ENCODE data around the gene FCRL3.
A peak's percentile ranks its signal among the peaks of the same experiment; 100 is the strongest.

FCRL3 gene

GRCh38 chr1:157691285-157691920, 9.2 kb downstream of the FCRL3 start:
- Histone ChIP-seq H3K36me3 (ENCODE audit: low read depth) (no peaks in the 10 kb centered on the region), H3K9me3 (ENCODE audit: severe bottlenecking) (no peaks in the 10 kb centered on the region), H3K4me1 (ENCODE audit: insufficient read depth, poor library complexity, severe bottlenecking) (no peaks in the 10 kb centered on the region), H3K27ac (ENCODE audit: poor library complexity, severe bottlenecking) (no peak overlapping the region), H3K4me3 (ENCODE audit: severe bottlenecking) (no peak overlapping the region), H3K27me3 (ENCODE audit: insufficient read depth, poor library complexity, severe bottlenecking) (peaks cover 3% of the 10 kb centered on the region)
- TF ChIP-seq CTCF (IDR thresholded peaks at IDR 0.05; ENCODE audit: poor library complexity, severe bottlenecking), result peak; percentile 64
- DNase-seq (ENCODE audit: low spot score), result no peak
- peak; percentile 64; the same call in 1 of the 3 replicates for ATAC-seq (ENCODE audit: low read depth)

- no peak for TF ChIP-seq CTCF (IDR thresholded peaks at IDR 0.05; ENCODE audit: poor library complexity, severe bottlenecking)
- ATAC-seq (ENCODE audit: low read depth), result no peak
- Histone ChIP-seq H3K36me3 (ENCODE audit: low read depth) (no peaks in the 10 kb centered on the region), H3K27me3 (ENCODE audit: insufficient read depth, poor library complexity, severe bottlenecking) (peaks cover 3% of the 10 kb centered on the region), H3K4me1 (ENCODE audit: insufficient read depth, poor library complexity, severe bottlenecking) (no peaks in the 10 kb centered on the region), H3K4me3 (ENCODE audit: severe bottlenecking) (no peak overlapping the region), H3K9me3 (ENCODE audit: severe bottlenecking) (no peaks in the 10 kb centered on the region), H3K27ac (ENCODE audit: poor library complexity, severe bottlenecking) (no peak overlapping the region)
- DNase-seq (ENCODE audit: low spot score), result no peak
Observed at GRCh38 chr1:157682710-157683437, 17.7 kb downstream of the FCRL3 start.

GRCh38 chr1:157678721-157679120, 21.8 kb downstream of the FCRL3 start:
- ATAC-seq (ENCODE audit: low read depth) (no peak; the same call in 2 of the 3 replicates), DNase-seq (ENCODE audit: low spot score) (no peak)
- H3K36me3 ChIP-seq (ENCODE audit: low read depth), result no peaks in the 10 kb centered on the region
- no peak for TF ChIP-seq CTCF (IDR thresholded peaks at IDR 0.05; ENCODE audit: poor library complexity, severe bottlenecking)
- no peak overlapping the region for H3K27ac ChIP-seq (ENCODE audit: poor library complexity, severe bottlenecking)
- H3K4me3 ChIP-seq (ENCODE audit: severe bottlenecking), result no peak overlapping the region
- no peaks in the 10 kb centered on the region for H3K27me3 ChIP-seq (ENCODE audit: insufficient read depth, poor library complexity, severe bottlenecking)
- no peaks in the 10 kb centered on the region for H3K4me1 ChIP-seq (ENCODE audit: insufficient read depth, poor library complexity, severe bottlenecking)
- no peaks in the 10 kb centered on the region for H3K9me3 ChIP-seq (ENCODE audit: severe bottlenecking)

GRCh38 chr1:157673008-157673407, 27.6 kb downstream of the FCRL3 start:
- ATAC-seq (ENCODE audit: low read depth), result no peak
- Histone ChIP-seq H3K9me3 (ENCODE audit: severe bottlenecking) (no peaks in the 10 kb centered on the region), H3K4me3 (ENCODE audit: severe bottlenecking) (no peak overlapping the region), H3K36me3 (ENCODE audit: low read depth) (no peaks in the 10 kb centered on the region), H3K27ac (ENCODE audit: poor library complexity, severe bottlenecking) (no peak overlapping the region), H3K27me3 (ENCODE audit: insufficient read depth, poor library complexity, severe bottlenecking) (no peaks in the 10 kb centered on the region), H3K4me1 (ENCODE audit: insufficient read depth, poor library complexity, severe bottlenecking) (no peaks in the 10 kb centered on the region)
- DNase-seq (ENCODE audit: low spot score), result no peak
- TF ChIP-seq CTCF (IDR thresholded peaks at IDR 0.05; ENCODE audit: poor library complexity, severe bottlenecking), result no peak

- Histone ChIP-seq H3K27me3 (ENCODE audit: insufficient read depth, poor library complexity, severe bottlenecking) (no peaks in the 10 kb centered on the region), H3K27ac (ENCODE audit: poor library complexity, severe bottlenecking) (no peak overlapping the region), H3K9me3 (ENCODE audit: severe bottlenecking) (no peaks in the 10 kb centered on the region), H3K4me3 (ENCODE audit: severe bottlenecking) (no peak overlapping the region), H3K4me1 (ENCODE audit: insufficient read depth, poor library complexity, severe bottlenecking) (no peaks in the 10 kb centered on the region), H3K36me3 (ENCODE audit: low read depth) (no peaks in the 10 kb centered on the region)
- TF ChIP-seq CTCF (IDR thresholded peaks at IDR 0.05; ENCODE audit: poor library complexity, severe bottlenecking), result no peak
- ATAC-seq (ENCODE audit: low read depth) (peak; percentile 75), DNase-seq (ENCODE audit: low spot score) (no peak)
Observed at GRCh38 chr1:157671895-157672294, 28.7 kb downstream of the FCRL3 start.

Data from RWPE2 (cell line).